Measurements from ENCODE around the gene NMRK2. TPM values are rescaled to one million over a fixed set of nuclear protein-coding genes. Genes with fewer than 3 reads are reported as not detected.
"Not testable (repeated sequence)": the region's sequence is repeated elsewhere in the genome, so short reads cannot be mapped to it uniquely, and the experiment has no call there.

NMRK2 gene
- polyA plus RNA-seq, 4 donors, result 0.43 to 6.8 (median 1.4) TPM

GRCh38 chr19:3954107-3954506 lies 21.2 kb downstream of the NMRK2 start:
- no peak for DNase-seq
- 85 to 87% (median 86%) methylated on average over 11 to 12 of the region's 12 CpGs for WGBS, 3 donors
- Histone ChIP-seq H3K27ac (ENCODE audit: low read depth in 1 of 3, low read length in 2 of 3) (no peak overlapping the region), H3K27me3 (ENCODE audit: control insufficient read depth in 3 of 3, insufficient read depth in 3 of 3, low read length in 3 of 3) (no peaks in the 10 kb centered on the region), H3K4me3 (ENCODE audit: low read depth in 1 of 3, low read length in 3 of 3) (no peak overlapping the region), H3K9me3 (ENCODE audit: control insufficient read depth in 2 of 2, insufficient read depth in 1 of 2, low read depth in 1 of 2, low read length in 1 of 2) (no peaks in the 10 kb centered on the region), H3K36me3 (ENCODE audit: control insufficient read depth in 3 of 3, insufficient read depth in 2 of 3, low read depth in 1 of 3, low read length in 3 of 3) (peaks cover 4 to 37% (median 17%) of the 10 kb centered on the region in 3 donors), H3K4me1 (ENCODE audit: control insufficient read depth in 3 of 3, insufficient read depth in 2 of 3, low read depth in 1 of 3, low read length in 2 of 3) (no peaks in the 10 kb centered on the region)
- FAIRE-seq, result no peak

- not testable (repeated sequence) for H3K4me1 ChIP-seq (ENCODE audit: control insufficient read depth in 3 of 3, insufficient read depth in 2 of 3, low read depth in 1 of 3, low read length in 2 of 3); H3K27ac ChIP-seq (ENCODE audit: low read depth in 1 of 3, low read length in 2 of 3); H3K4me3 ChIP-seq (ENCODE audit: low read depth in 1 of 3, low read length in 3 of 3); H3K27me3 ChIP-seq (ENCODE audit: control insufficient read depth in 3 of 3, insufficient read depth in 3 of 3, low read length in 3 of 3); DNase-seq; H3K9me3 ChIP-seq (ENCODE audit: control insufficient read depth in 2 of 2, insufficient read depth in 1 of 2, low read depth in 1 of 2, low read length in 1 of 2); FAIRE-seq
- H3K36me3 ChIP-seq (ENCODE audit: control insufficient read depth in 3 of 3, insufficient read depth in 2 of 3, low read depth in 1 of 3, low read length in 3 of 3), result peaks cover 12 to 48% (median 18%) of the 10 kb centered on the region in 3 donors
- 74 to 82% (median 79%) methylated on average over 11 to 13 of the region's 13 CpGs for WGBS, 3 donors
Observed at GRCh38 chr19:3955276-3955675, 22.4 kb downstream of the NMRK2 start.

GRCh38 chr19:3955688-3956087 lies 22.8 kb downstream of the NMRK2 start:
- no peaks in the 10 kb centered on the region for H3K4me1 ChIP-seq (ENCODE audit: control insufficient read depth in 3 of 3, insufficient read depth in 2 of 3, low read depth in 1 of 3, low read length in 2 of 3)
- H3K9me3 ChIP-seq (ENCODE audit: control insufficient read depth in 2 of 2, insufficient read depth in 1 of 2, low read depth in 1 of 2, low read length in 1 of 2), result no peaks in the 10 kb centered on the region
- H3K4me3 ChIP-seq (ENCODE audit: low read depth in 1 of 3, low read length in 3 of 3), result no peak overlapping the region
- WGBS, 3 donors, result 84 to 93% (median 86%) methylated on average over 10 of the region's 10 CpGs
- H3K36me3 ChIP-seq (ENCODE audit: control insufficient read depth in 3 of 3, insufficient read depth in 2 of 3, low read depth in 1 of 3, low read length in 3 of 3), result peaks cover 12 to 52% (median 18%) of the 10 kb centered on the region in 3 donors
- DNase-seq (no peak), FAIRE-seq (no peak)
- H3K27me3 ChIP-seq (ENCODE audit: control insufficient read depth in 3 of 3, insufficient read depth in 3 of 3, low read length in 3 of 3), result no peaks in the 10 kb centered on the region
- H3K27ac ChIP-seq (ENCODE audit: low read depth in 1 of 3, low read length in 2 of 3), result no peak overlapping the region

- no peaks in the 10 kb centered on the region for H3K4me1 ChIP-seq (ENCODE audit: control insufficient read depth in 3 of 3, insufficient read depth in 2 of 3, low read depth in 1 of 3, low read length in 2 of 3)
- H3K27me3 ChIP-seq (ENCODE audit: control insufficient read depth in 3 of 3, insufficient read depth in 3 of 3, low read length in 3 of 3), result no peaks in the 10 kb centered on the region
- H3K9me3 ChIP-seq (ENCODE audit: control insufficient read depth in 2 of 2, insufficient read depth in 1 of 2, low read depth in 1 of 2, low read length in 1 of 2), result no peaks in the 10 kb centered on the region
- no peak overlapping the region for H3K4me3 ChIP-seq (ENCODE audit: low read depth in 1 of 3, low read length in 3 of 3)
- 96 to 98% (median 97%) methylated on average over 59 to 86 of the region's 86 CpGs for WGBS, 3 donors
- DNase-seq, result no peak
- no peak for FAIRE-seq
- H3K27ac ChIP-seq (ENCODE audit: low read depth in 1 of 3, low read length in 2 of 3), result no peak overlapping the region
- peaks cover 23 to 84% (median 29%) of the 10 kb centered on the region in 3 donors for H3K36me3 ChIP-seq (ENCODE audit: control insufficient read depth in 3 of 3, insufficient read depth in 2 of 3, low read depth in 1 of 3, low read length in 3 of 3)
Observed at GRCh38 chr19:3958836-3959765, 26.2 kb downstream of the NMRK2 start.

DNA sequence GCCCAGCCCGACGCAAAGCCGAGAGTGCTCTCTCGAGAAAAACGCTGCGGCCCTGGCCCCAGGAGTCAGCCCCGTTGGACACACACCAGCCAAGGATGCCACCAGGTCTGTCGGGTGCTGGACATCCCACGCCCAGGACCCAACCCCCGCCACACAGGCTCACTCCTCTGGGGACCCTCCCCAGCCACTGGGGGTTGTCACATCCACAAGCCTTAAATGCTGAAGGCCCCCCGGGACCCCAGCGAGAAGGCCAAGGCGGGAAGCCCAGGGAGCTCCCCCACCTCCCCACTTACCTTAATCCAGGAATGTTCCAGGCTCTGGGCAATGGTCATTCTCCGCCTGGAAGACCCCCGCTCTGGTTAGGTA lies 26.9 kb downstream of the NMRK2 start:
- H3K27me3 ChIP-seq (ENCODE audit: control insufficient read depth in 3 of 3, insufficient read depth in 3 of 3, low read length in 3 of 3), result no peaks in the 10 kb centered on the region
- no peak for DNase-seq
- peaks cover 26 to 89% (median 34%) of the 10 kb centered on the region in 3 donors for H3K36me3 ChIP-seq (ENCODE audit: control insufficient read depth in 3 of 3, insufficient read depth in 2 of 3, low read depth in 1 of 3, low read length in 3 of 3)
- H3K9me3 ChIP-seq (ENCODE audit: control insufficient read depth in 2 of 2, insufficient read depth in 1 of 2, low read depth in 1 of 2, low read length in 1 of 2), result no peaks in the 10 kb centered on the region
- no peak overlapping the region for H3K27ac ChIP-seq (ENCODE audit: low read depth in 1 of 3, low read length in 2 of 3)
- H3K4me3 ChIP-seq (ENCODE audit: low read depth in 1 of 3, low read length in 3 of 3), result no peak overlapping the region
- no peak for FAIRE-seq
- no peaks in the 10 kb centered on the region for H3K4me1 ChIP-seq (ENCODE audit: control insufficient read depth in 3 of 3, insufficient read depth in 2 of 3, low read depth in 1 of 3, low read length in 2 of 3)
- WGBS, 3 donors, result 97 to 98% (median 97%) methylated on average over 11 to 15 of the region's 15 CpGs

- H3K27ac ChIP-seq (ENCODE audit: low read depth in 1 of 3, low read length in 2 of 3), result no peak overlapping the region
- no peak for FAIRE-seq
- H3K27me3 ChIP-seq (ENCODE audit: control insufficient read depth in 3 of 3, insufficient read depth in 3 of 3, low read length in 3 of 3), result no peaks in the 10 kb centered on the region
- DNase-seq, result no peak
- H3K4me3 ChIP-seq (ENCODE audit: low read depth in 1 of 3, low read length in 3 of 3), result no peak overlapping the region
- 94 to 98% (median 95%) methylated on average over 24 of the region's 24 CpGs for WGBS, 3 donors
- H3K36me3 ChIP-seq (ENCODE audit: control insufficient read depth in 3 of 3, insufficient read depth in 2 of 3, low read depth in 1 of 3, low read length in 3 of 3), result peaks cover 28 to 93% (median 31%) of the 10 kb centered on the region in 3 donors
- H3K4me1 ChIP-seq (ENCODE audit: control insufficient read depth in 3 of 3, insufficient read depth in 2 of 3, low read depth in 1 of 3, low read length in 2 of 3), result peaks cover 0 to 5% (median 0%) of the 10 kb centered on the region in 3 donors
- no peaks in the 10 kb centered on the region for H3K9me3 ChIP-seq (ENCODE audit: control insufficient read depth in 2 of 2, insufficient read depth in 1 of 2, low read depth in 1 of 2, low read length in 1 of 2)
Observed at GRCh38 chr19:3961007-3961406, 28.1 kb downstream of the NMRK2 start.

DNA sequence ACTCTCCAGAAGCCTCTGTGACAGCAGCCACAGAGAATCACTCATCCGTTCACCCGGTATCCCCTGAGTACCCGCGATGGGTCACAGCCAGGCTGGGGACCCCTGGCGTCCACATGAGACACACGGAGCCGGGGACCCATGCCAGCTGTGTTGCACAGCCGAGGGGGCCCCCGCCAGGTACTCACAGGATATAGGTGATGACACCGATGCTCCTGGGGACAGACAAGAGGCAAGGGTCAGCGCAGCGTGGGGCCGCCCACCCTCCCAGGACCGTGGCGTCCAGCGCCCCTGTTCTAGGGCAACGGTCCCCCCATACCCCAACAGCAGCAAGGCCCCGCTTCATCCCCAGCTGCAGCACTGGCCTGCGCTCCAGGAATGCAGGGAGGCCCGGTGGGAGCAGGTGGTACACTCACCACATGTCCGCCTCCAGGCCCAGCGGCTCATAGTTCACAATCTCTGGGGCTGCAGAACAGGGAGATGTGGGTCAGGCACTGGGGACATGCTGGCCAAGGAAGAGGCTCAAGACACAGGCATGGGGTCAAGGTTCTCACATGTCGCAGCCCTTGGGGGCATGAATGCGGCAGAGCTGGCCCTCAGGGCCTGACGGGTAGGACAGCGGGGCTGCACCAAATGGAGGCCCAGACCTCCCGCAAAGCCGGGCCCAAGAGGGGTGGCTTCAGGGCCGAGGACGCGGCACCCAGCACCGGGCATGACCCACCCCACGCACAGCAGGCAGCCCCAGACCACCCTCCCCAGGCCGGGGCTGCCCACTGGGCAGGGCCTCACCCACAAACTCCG lies 30.8 kb downstream of the NMRK2 start:
- 94 to 97% (median 94%) methylated on average over 30 to 35 of the region's 35 CpGs for WGBS, 3 donors
- DNase-seq (no peak), FAIRE-seq (no peak)
- no peaks in the 10 kb centered on the region for H3K9me3 ChIP-seq (ENCODE audit: control insufficient read depth in 2 of 2, insufficient read depth in 1 of 2, low read depth in 1 of 2, low read length in 1 of 2)
- peaks cover 23 to 99% (median 34%) of the 10 kb centered on the region in 3 donors for H3K36me3 ChIP-seq (ENCODE audit: control insufficient read depth in 3 of 3, insufficient read depth in 2 of 3, low read depth in 1 of 3, low read length in 3 of 3)
- H3K27me3 ChIP-seq (ENCODE audit: control insufficient read depth in 3 of 3, insufficient read depth in 3 of 3, low read length in 3 of 3), result no peaks in the 10 kb centered on the region
- peaks cover 3 to 28% (median 4%) of the 10 kb centered on the region in 3 donors for H3K4me1 ChIP-seq (ENCODE audit: control insufficient read depth in 3 of 3, insufficient read depth in 2 of 3, low read depth in 1 of 3, low read length in 2 of 3)
- H3K27ac ChIP-seq (ENCODE audit: low read depth in 1 of 3, low read length in 2 of 3), result no peak overlapping the region
- no peak overlapping the region for H3K4me3 ChIP-seq (ENCODE audit: low read depth in 1 of 3, low read length in 3 of 3)

All from small intestine (tissue), 7 donors.